GM12891 (cell line): ENCODE measurements around the gene FOSL2.

Experiments used
- POLR2A ChIP-seq: IDR thresholded peaks from 2 replicates; pipeline ENCODE4 v1.6.1; 2011; ENCODE audit warnings: low read depth, low read length, control low read depth
- POLR2AphosphoS5 ChIP-seq: IDR thresholded peaks from 2 replicates; pipeline ENCODE4 v1.6.1; 2011; ENCODE audit warnings: low read depth, low read length, control low read depth
- POU2F2 ChIP-seq: IDR thresholded peaks from 2 replicates; pipeline ENCODE4 v1.6.1; 2011; ENCODE audit warnings: low read depth, mild to moderate bottlenecking, control low read depth, low read length, moderate library complexity
- SPI1 ChIP-seq: IDR thresholded peaks from 2 replicates; pipeline ENCODE4 v1.6.1; 2011; ENCODE audit warnings: low read depth, low read length, control low read depth
- TAF1 ChIP-seq: IDR thresholded peaks from 2 replicates; pipeline ENCODE4 v1.6.1; 2011; ENCODE audit warnings: low read depth, low read length, control low read depth

- no peak for TF ChIP-seq POLR2A
- TF ChIP-seq POLR2AphosphoS5: no peak
- TF ChIP-seq TAF1: no peak
- TF ChIP-seq POU2F2: no peak
- no peak for TF ChIP-seq SPI1
Measured at GRCh38 chr2:28437918-28438317, 45.3 kb downstream of the FOSL2 start.
